OCI-M1 (cell line): ENCODE measurements around the gene TMEFF1.

ENCODE experiments used
- DNase-seq: peaks from one replicate; lab custom pipeline; 2025; lab: John Stamatoyannopoulos, UW

Gene TMEFF1

DNA sequence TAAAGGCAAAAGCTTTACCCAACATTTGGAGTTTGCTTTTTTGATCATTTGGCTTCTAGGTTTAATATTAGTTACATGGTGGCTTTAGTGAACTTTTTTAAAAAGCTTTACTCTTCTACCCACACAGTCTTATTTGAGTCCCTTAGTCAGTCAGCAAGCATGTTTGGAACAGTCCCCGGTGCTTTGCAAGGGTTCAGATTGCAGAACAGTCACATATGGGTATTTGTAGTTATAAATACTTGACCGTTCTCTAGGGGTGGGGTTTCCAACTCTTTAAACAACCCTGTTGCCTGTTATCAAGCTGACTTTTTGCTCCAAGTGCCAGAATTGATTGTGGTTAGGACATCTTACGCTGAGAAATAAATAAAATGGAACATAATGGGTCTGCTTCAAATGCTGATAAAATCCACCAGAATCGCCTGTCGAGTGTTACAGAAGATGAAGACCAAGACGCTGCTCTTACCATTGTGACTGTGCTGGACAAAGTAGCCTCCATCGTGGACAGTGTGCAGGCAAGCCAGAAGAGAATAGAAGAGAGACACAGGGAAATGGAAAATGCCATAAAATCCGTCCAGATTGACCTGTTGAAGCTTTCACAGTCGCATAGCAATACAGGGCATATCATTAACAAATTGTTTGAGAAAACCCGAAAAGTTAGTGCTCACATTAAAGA, 105.0 kb downstream of the TMEFF1 start, which contains the start of gene CAVIN4:
TSS of gene CAVIN4 (plus strand) at position 304 of the 673 bp plus-strand sequence. CDS start at position 369, 65 bp downstream.
- no peak for DNase-seq

DNA sequence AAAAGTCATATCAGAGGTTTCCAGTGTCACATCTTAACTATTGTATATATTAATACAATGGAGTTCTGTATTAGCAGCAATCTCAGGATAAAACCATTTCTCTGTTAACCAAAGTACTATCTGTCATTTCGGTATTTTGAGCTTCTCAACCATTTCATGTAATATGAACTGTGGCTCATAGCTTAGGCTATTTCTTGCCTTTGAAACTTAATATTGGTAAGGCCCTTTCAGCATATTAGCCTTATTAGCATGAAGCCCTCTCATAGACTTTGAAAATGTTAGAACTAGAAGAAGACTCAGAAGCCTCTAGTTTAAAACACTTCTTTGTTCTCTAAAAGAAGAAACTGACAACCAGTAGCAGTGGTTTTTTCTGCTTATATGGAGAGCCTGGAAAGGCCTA, 105.7 kb downstream of the TMEFF1 start:
- no peak for DNase-seq

DNA sequence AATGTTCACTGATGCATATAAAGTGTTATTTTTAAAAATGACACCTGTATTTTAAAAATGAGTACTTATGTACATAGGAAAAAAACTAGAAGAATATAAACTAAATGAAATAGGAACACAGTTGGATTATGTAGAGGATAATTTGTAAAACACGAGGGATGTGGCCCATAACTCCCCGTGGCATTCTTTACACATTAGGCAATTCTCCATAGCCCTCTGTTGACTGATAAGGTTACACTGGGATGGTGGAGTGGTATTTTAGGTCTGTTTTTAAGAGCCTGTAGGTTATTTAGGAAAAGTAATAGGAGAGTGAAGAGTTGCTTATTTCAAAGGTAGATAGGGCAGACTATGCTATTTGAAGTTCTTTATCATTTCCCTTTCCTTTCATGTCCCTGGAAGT, 106.7 kb downstream of the TMEFF1 start:
- no peak for DNase-seq

DNA sequence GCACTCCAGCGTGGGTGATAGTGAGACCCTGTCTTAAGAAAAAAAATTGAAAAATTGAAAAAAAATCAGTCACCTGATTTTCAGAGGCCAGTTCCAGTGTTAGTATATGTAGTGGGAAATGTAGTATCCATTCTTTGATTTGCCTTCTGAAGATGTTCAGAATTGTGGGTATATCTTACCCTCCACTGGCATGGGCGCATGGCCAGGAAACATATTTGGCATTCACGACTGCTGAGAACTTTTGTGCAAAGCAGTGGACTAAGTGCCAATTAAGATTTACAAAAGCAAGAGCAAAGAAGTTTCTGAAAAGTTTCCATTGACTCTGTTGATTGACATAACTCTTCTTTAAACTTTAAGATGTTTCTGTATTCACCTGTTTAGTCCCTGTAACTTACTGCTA, 107.3 kb downstream of the TMEFF1 start:
- no peak for DNase-seq

DNA sequence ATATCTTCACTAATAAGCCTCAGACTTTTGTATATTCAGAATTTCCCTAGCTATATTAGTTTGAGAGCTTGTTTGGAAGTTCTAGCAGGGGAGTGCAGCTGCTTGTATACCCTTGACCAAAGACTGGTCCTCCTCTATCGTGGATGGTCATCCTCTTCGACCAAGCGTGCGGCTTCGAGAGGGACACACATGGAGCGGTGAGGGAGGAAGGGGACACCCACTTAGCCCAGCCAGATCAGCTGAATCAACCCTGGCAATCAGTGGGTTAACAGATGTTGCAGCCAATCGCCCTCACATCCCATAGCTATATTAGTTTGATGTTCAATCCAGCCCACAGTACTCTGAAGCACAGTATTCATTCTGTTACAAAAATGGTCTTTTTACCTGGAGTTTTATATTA, 108.1 kb downstream of the TMEFF1 start:
- no peak for DNase-seq

DNA sequence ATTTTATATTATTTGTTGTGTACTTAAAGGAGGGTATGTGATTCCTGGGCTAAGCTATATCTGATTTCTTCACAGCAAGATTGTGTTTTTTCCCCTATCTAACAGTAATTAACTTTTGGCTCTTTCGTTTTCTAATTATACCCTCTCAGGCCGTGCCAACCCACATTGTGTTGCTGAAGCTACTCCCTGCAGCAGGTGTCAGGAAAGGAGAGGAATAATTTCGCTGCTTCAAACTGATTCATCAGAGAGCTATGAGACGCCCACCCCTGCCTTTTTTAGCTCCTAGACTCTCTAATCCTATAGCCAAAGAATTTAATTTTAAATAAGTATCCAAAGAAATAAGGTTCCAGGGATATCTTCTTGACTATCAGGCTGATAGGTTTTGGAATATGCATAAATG, 108.7 kb downstream of the TMEFF1 start:
- DNase-seq = no peak

DNA sequence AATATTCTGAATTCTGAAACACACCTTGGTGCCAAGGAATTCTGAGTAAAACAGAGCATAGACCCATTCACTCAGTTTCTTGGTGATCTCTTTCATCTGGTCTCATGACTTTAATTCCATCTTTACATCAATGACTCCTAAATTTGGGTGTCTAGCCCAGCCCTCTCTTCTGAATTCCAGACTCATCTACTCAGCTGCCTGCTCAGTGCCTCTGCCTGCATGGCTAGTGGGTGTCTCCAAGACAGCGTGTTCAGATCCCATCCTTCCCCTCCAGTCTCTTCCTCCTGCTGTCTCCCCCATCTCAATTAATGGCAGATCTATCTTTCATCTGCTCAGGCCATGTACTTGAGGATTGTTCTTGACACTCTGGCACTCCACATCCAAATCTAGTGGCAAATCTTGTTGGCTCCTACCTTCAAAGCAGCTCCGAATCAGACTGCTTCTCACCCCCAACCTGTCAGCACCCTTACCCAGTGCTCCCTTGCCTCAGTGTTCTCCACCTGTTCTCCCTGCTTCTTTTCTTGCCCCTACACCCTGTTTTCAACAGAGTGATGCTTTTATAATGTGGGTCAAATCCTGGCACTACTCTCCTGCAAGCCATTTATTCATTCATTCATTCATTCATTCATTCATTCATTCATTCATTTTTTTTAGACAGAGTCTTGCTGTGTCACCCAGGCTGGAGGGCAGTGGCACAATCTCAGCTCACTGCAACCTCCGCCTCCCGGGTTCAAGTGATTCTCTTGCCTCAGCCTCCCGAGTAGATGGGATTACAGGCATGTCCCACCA, 110.3 kb downstream of the TMEFF1 start:
- DNase-seq = no peak

DNA sequence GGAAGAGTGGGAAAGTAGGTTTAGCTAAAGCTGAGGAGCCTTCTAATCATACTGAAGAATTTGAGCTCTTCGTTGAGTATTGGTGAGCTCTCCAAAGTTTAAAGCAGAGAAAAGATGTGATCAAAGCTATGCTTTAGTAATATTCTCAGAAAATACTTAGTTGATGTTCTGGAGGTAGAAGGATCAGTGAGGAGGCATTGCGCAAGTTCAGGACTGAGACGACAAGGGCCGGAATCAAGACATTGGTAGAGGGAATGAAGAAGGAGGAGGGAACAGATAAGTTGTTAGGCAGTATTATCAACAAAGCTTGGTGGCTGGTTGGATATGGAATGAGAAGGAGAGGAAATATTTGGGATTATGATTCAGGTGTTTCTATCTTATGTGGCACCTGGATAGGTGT, 112.0 kb downstream of the TMEFF1 start:
- DNase-seq = no peak

DNA sequence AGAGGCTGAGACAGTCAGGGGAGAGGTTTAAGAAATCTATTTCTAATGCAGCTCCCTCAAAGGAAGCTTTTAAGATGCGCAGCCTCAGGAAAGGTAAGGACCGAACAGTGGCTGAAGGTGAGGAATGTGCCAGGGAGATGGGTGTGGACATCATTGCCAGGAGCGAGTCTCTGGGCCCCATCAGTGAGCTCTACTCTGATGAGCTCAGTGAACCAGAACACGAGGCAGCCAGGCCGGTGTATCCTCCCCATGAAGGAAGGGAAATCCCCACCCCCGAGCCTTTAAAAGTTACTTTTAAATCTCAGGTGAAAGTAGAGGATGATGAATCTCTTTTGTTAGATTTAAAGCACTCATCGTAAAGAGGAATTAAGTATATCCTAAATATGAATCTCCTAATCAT, 113.1 kb downstream of the TMEFF1 start:
- no peak for DNase-seq

DNA sequence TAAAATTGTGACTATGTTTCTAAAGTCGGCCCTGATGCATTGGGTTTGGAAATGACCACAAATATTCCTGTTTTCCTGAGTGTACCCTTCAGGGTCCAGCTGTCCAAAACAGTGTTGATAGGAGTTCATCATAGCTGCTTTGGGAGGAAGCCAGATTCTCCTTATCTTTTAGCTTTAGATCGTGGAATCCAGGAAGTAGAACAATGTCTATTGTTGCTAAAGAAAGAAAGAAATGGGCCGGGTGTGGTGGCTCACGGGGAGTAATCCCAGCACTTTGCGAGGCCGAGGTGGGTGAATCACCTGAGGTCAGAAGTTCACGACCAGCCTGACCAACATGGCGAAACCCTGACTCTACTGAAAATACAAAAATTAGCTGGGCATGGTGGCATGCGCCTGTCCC, 114.4 kb downstream of the TMEFF1 start:
- peak; percentile 23 for DNase-seq

DNA sequence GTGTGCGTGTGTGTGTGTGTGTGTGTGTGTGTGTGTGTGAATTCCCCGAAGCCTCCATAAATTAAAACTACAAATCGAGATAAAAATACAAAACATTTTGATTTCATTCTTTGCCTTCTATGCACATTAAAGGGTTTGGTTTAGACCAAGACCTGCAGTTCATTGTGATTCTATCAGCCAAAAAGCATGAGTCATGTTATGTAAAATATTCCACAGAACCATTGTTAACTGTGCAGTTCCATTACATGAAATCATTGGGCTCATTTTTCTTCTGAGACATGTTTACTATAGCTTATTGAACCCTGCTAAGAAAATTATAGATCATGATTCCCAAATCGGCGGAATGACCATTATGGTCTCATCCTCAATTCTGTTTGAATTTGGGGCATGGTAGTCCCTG, 116.6 kb downstream of the TMEFF1 start:
- no peak for DNase-seq

DNA sequence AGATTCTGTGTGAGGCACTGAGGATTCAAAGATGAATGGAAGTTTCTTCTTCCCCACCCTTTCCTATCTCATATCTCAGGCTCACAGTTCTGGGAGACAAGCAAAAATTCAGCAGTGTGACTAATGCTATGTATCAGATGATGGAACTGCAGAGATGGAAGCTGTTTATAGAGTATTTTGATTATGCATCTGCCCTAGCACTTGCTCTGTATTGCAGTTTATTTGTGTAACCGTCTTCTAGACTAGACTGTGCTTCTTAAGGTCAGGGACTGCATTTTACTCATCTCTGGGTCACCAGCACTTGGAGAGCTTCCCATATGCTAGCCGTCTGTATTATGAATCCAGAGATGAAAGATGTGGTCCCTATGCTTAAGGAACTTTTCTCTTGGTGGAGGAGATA, 117.5 kb downstream of the TMEFF1 start:
- DNase-seq = no peak

DNA sequence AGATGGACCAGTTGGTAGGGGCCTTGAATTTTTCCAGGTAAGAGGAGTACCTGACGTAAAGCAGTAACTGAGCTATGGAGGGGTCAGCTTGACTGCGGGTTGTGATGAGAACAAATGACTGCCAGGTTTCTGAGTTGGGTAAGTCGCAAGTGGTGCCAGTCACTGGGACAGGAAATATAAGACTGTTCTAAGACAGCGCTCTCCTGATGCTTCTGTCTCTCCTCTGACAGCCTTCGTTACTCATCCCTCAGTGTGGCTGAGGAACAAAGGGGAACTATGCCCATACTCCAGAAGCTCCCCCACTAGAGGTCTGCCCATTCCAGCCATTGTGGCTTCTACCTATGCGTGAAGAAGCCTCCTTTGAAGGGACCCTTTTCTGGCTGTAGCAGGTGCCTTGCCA, 118.2 kb downstream of the TMEFF1 start:
- no peak for DNase-seq

DNA sequence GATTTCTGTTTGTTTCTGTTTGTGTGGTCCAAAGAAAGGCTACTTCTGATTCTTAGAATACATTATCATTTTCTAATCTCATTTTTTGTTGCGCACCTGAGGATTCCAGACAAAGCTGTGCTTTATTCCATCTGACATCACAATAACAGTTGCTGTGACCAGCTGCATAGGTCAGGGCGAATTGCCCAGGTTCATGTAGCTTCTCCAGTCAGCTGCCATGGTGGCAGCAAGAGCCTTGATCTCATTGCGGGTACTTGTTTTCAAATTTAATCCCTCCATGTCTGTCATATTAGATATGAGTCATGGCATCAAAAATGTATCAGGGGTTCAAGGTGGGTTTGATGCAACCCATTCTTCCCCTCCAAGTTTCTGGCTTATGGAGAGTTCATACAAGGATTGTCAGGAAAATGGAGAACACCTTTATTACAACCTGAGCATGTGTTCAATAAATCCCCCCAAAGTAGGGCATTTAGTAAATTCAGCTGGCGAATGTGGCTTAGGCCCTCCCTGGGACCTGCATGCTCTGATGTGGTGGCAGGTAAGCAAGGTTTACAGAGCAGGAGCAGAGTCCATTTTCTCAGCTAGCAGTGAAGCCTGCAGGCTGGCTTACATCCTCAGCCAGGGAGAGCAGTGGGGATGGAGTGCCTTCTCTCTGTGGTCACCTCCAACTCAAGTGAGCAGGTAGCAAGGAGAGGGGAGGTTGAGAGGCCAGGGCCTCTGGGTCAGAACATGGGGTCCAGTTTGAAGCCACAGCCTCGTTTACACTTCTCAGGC, 118.9 kb downstream of the TMEFF1 start:
- no peak for DNase-seq

DNA sequence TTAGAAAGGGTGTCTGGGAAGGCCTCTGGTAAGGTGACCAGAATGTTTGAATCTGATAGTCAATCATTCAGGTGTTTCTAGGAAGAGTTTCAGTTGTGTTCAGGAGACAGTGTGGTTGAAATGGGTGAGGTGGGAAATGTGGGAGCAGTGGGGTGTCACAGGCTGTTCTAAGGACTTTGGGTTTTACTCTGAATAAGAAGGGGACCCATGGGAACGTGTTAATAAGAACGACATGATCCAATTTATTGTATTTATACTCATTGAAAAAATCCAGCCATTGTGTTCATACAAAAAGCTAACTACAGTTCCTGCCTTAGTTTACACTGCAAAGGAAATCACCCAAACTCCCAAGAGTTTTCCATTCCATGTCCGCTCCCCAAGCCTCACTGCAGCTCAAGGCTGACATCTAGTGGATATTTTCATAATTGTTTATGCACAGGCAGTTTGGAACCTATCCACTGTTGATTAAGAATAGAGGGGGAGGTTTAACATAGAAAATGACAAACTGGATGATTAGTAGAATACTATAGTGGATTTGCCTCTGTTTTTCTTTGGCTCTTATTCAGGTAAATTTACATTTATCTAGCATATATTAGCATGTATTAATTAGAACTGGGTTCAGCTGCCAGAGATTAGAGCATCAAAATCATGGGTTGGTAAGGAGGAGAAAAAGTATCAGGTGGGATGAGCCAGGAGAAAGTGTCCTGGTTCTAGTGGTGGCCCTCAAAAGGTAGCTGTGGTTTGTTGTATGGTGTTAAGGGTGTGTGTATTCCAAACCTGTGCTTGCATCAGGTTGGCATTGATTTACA, 122.6 kb downstream of the TMEFF1 start:
- peak; percentile 84 for DNase-seq

DNA sequence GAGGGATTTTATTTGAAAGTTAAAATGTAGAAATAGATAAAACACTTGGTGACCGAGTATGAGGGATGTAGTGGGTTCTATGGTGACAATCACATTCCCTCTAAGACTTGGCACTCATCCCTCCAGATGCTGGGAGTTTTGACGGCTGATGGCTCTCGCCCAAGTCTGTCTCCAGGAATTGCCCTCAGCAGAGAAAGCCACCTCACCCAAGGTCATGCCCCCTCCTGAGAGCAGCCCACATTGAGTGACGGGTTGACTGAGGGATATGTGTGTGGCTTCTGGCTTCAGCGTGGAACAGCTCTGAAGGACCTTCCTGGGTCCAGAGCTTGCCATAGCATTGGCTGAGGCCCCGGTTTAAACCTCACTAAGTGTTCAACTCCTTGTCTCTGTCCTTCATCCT, 124.3 kb downstream of the TMEFF1 start:
- no peak for DNase-seq

DNA sequence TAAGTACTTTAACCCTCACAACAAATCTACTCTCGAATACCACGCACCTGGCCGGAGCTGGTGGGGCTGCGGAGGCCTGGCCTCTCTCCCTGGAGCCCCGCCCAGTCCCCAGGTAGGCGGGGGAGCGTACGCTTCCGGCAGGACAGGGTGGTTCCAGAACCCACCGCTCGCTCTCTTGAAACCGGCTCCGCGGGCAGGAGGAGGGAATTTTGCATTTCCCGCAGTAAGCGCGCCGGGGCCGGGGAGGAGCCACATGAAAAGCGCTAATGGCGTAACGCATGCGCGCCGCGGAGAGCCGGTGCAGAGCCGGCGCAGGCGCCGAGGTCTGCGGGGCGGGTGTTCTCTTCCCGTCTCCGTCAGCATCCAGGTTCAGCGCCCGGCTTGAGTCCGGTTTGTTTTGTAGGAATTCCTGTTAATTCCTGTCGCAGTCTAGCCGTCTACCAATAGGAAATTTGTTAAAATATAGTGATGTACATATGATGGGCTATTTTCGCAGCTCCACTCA, 125.7 kb downstream of the TMEFF1 start:
- no peak for DNase-seq

DNA sequence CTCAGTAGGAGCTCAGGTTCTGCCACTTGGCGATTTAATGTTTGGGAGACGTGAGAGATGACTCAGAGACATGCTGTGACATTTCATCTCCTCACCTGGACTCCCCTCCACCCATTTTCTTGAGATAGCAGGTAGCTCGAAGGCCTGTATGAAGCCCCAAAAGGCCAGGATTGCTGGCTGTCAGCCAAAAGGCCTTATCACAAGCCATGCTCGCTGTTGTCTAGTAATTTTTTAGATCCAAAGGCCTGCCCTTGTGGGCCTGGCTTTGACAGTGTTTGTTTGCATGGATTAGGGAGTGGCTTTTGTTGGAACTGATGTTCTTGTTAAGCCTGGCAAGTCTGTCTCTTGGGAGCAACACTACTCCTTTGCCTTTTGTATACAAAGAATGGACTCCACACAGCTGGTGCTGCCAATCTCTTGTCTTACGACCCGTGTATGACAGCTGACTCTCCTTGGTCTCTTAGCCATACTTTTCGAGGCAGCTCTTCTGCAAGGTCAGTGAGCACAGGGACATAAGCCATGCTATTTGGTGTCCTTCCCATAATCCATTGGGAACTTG, 127.7 kb downstream of the TMEFF1 start:
- DNase-seq = no peak

DNA sequence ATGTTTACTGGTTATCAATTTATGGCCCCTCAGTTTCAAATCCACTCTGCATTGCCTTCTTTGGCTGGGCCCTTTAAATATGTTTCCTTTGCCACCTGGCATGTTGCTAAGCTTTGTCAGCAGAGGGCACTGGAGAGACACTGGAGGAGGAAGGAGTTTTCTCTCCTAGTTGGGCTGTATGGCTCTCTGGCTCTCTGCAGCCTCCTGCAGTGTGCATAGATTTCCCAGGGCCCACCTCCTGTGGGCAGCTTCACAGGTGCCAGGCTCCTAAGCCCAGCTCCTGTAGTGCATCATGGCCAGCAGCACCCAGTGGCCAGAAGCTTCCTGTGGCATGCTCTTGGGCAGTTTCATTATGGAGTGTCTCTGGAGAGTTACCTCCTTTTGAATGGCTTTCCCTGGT, 128.3 kb downstream of the TMEFF1 start:
- peak; percentile 75 for DNase-seq

DNA sequence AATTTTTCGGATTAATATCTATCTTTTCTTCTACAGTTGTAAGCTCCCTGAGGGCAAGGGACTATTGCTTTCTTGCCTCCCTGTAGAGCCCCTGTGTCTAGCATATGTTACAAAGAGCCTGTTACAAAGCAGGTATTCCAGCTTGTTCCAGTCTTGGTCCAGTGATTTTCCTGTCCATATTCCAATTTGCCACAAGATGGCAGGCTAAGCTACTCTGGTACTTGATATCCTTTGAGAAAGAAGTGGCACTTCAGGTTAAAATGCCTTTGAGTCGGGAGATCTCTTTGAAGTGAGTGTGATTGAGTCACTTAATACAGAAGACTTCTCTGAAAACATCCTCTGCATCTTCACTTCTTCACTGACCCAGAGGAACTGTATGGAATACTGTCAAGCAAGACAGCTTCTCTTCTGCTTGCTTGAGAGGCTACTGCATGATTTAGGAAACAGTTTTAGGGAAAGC, 129.4 kb downstream of the TMEFF1 start:
- peak; percentile 82 for DNase-seq

DNA sequence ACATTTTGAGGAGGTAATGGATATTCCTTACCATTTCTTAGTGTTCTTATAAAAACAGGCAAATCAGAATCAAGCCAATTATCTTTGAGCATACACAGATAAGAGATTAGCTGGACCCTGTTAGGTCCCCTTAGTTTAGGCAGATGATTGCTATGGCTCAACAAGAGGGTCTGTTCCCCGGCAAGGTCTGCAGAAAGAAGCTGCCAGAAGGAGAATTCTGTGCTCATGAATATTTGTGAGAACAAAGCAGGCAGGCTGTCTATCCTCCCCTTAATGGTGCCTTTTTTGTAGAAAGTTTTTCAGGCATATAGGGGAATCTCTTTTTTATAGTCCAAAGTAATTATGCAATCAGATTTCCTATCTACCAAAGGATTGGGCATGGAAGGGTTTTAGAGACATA, 132.5 kb downstream of the TMEFF1 start:
- no peak for DNase-seq
